Prostate gland (tissue), 2 donors: ENCODE measurements around the gene TDRD10. TPM values are rescaled to one million over a fixed set of nuclear protein-coding genes. Genes with fewer than 3 reads are reported as not detected.

ENCODE experiments used
- DNase-seq: peaks from one replicate; pipeline ENCODE4 v3.0.0-alpha.2; 2019; ENCODE audit warnings: low spot score
- H3K27ac ChIP-seq, 2 donors: fragments of 200-600 bp; sonication (generic); 2 replicates each; pipeline ENCODE4 v1.5.1; 2017 to 2019
- H3K27me3 ChIP-seq: fragments of 200-600 bp; sonication (generic); replicated peaks from 2 replicates; pipeline ENCODE4 v1.5.1; 2019; ENCODE audit not compliant: insufficient read depth
- H3K36me3 ChIP-seq, 2 donors: fragments of 200-600 bp; sonication (generic); 1 replicate in 1 of 2; 2 replicates in 1 of 2; pipeline versions ENCODE4 v1.5.1 to v1.8.1; 2017 to 2019
- H3K4me1 ChIP-seq: fragments of 200-600 bp; sonication (generic); replicated peaks from 2 replicates; pipeline ENCODE4 v1.5.1; 2019
- H3K4me3 ChIP-seq, 2 donors: fragments of 200-600 bp; sonication (generic); 2 replicates each; pipeline ENCODE4 v1.5.1; 2017 to 2019
- H3K9me3 ChIP-seq: fragments of 200-600 bp; sonication (generic); 2 replicates; pipeline ENCODE4 v1.5.1; 2017
- POLR2A ChIP-seq: fragments of 450-650 bp; IDR thresholded peaks from one replicate; pipeline ENCODE4 v1.6.1; 2016; ENCODE audit warnings: antibody characterized with exemption, mild to moderate bottlenecking
- POLR2AphosphoS5 ChIP-seq: sonication (generic); formaldehyde crosslinking; IDR thresholded peaks from one replicate; pipeline ENCODE4 v1.6.1; 2017; ENCODE audit warnings: antibody characterized with exemption
- WGBS: methylation state at CpG from one replicate; pipeline ENCODE4 v1.1.5; 2018; 5-methylcytosine and 5-hydroxymethylcytosine counted together
- intact Hi-C: fragments of 100-400 bp; cut with DNase I; formaldehyde crosslinking; loops from one replicate; pipeline ENCODE4 v1.14.2; 2022
- total RNA-seq, 2 donors: library from RNA; depleted of rRNA; stranded (reverse); fragments of >200 nt; gene quantifications; one replicate each; pipeline ENCODE4 v1.1.0, GENCODE V29; 2016
- TF ChIP-seq, protein P1 (sequence below), 4 experiments: fragments of 200-600 bp in 2 of 4; fragments of 450-650 bp in 2 of 4; sonication (generic) in 2 of 4; IDR thresholded peaks; 1 replicate in 3 of 4; 2 replicates in 1 of 4; pipeline ENCODE4 v1.5.1; 2016 to 2019; ENCODE audit warnings: antibody characterized with exemption in 4 of 4, mild to moderate bottlenecking in 2 of 4, moderate library complexity in 2 of 4

TDRD10 gene
- total RNA-seq, 2 donors from 2014 or later = 0.46 to 11.4 TPM

DNA sequence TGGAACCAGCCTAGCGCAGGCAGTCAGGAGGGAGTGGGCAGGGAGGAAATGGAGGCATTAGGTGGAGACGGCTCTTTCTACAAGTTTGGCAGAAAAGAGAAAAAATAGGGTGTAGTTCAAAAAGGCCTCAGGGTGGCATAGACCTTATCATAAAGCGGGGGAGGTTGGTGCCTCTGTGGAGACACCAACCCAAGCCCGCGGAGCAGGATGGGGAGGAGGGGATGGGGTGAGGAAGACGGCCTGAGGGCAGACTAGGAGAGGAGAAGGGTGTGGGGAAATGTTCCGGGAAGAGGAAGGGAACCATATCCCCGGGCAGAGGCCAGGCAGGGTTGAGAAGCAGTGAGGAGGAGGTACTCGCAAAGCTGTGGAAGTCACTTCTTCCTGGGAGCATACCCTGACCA, 17.6 kb downstream of the TDRD10 start:
- peaks cover 7% of the 10 kb centered on the region for H3K4me1 ChIP-seq
- H3K36me3 ChIP-seq = no peaks in the 10 kb centered on the region
- no peak for DNase-seq
- H3K9me3 ChIP-seq = no peaks in the 10 kb centered on the region
- H3K27ac ChIP-seq = no peak overlapping the region
- intact Hi-C loops = no loop called here
- no peaks in the 10 kb centered on the region for H3K27me3 ChIP-seq
- TF ChIP-seq, protein P1, sequence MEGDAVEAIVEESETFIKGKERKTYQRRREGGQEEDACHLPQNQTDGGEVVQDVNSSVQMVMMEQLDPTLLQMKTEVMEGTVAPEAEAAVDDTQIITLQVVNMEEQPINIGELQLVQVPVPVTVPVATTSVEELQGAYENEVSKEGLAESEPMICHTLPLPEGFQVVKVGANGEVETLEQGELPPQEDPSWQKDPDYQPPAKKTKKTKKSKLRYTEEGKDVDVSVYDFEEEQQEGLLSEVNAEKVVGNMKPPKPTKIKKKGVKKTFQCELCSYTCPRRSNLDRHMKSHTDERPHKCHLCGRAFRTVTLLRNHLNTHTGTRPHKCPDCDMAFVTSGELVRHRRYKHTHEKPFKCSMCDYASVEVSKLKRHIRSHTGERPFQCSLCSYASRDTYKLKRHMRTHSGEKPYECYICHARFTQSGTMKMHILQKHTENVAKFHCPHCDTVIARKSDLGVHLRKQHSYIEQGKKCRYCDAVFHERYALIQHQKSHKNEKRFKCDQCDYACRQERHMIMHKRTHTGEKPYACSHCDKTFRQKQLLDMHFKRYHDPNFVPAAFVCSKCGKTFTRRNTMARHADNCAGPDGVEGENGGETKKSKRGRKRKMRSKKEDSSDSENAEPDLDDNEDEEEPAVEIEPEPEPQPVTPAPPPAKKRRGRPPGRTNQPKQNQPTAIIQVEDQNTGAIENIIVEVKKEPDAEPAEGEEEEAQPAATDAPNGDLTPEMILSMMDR (IDR thresholded peaks at IDR 0.05) = no peak
- TF ChIP-seq POLR2AphosphoS5 = no peak
- TF ChIP-seq POLR2A = no peak
- no peak overlapping the region for H3K4me3 ChIP-seq
- WGBS = 74% methylated on average over 9 of the region's 9 CpGs

DNA sequence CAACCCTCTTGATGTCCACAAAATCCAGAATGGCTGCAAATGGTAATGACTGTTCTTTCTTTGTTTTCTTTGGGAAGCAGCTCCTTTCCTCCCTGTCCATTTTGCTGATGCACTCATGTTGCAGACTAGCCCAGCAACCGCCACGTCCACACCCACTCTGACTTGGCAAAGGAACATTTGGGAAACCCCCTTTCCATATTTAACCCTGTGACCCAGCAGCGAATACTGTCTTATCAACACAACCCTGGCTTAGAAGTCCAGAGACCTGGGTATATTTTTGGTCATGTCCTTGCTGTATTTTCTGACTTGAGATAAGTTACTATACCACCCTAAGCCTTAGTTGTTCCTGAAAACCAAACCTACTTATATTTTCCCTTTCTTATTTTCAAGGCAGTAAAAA, 18.3 kb downstream of the TDRD10 start:
- TF ChIP-seq, protein P1 (IDR thresholded peaks at IDR 0.05) = no peak
- no peak for TF ChIP-seq POLR2AphosphoS5
- TF ChIP-seq POLR2A = no peak
- no peak for DNase-seq
- Histone ChIP-seq H3K4me3 (no peak overlapping the region), H3K9me3 (no peaks in the 10 kb centered on the region), H3K36me3 (no peaks in the 10 kb centered on the region), H3K27me3 (no peaks in the 10 kb centered on the region), H3K27ac (no peak overlapping the region), H3K4me1 (peaks cover 7% of the 10 kb centered on the region)
- 54% methylated on average over 3 of the region's 3 CpGs for WGBS
- intact Hi-C loops = no loop called here

DNA sequence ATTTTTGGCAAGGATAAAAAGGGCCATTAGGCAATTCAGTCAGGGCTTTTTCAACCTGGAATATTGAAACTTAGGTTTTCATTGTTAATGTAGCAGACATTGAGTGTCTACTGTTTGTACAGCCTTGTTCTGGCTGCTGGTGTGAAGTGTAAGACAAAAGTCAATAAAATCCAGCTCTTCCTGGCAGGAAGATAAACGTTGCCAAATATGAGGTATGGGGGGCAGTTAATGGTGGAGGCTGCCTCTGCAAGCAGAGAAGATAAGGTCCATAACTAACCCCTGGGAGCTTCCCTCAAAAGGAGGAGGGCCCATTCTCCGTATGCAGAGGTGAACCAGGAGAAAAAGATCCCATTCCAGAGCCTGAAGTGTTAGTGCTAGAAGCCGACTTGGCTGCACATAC, 19.7 kb downstream of the TDRD10 start:
- 32% methylated on average over 3 of the region's 3 CpGs for whole genome bisulfite sequencing
- TF ChIP-seq POLR2AphosphoS5 (no peak), POLR2A (no peak)
- TF ChIP-seq, protein P1 (IDR thresholded peaks at IDR 0.05) = no peak
- no peaks in the 10 kb centered on the region for H3K36me3 ChIP-seq
- intact Hi-C loops = no loop called here
- H3K9me3 ChIP-seq = no peaks in the 10 kb centered on the region
- peaks cover 7% of the 10 kb centered on the region for H3K4me1 ChIP-seq
- no peak overlapping the region for H3K4me3 ChIP-seq
- DNase-seq = no peak
- H3K27ac ChIP-seq = no peak overlapping the region
- H3K27me3 ChIP-seq = no peaks in the 10 kb centered on the region

DNA sequence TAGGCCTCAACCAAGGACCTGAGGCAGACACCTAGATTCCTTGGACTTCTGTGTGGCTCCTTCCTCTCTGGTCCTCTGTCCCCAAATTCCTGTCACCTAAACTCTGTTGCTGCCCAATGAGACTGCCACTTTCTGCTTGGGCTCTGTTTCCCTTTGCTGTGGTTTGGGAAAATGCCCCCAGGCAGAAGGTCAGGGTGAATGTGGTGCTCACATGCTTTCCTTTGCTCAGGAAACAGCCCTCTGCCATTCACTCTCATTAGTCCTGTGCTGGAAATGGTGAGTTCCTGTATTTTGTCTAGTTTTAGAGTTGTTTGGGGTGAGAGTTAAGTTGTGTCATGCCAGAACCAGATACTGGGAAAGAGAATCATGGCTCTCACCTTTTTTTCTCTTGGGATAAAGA, 22.9 kb downstream of the TDRD10 start:
- Histone ChIP-seq H3K4me1 (peaks cover 7% of the 10 kb centered on the region), H3K36me3 (no peaks in the 10 kb centered on the region), H3K27me3 (no peaks in the 10 kb centered on the region), H3K27ac (no peak overlapping the region), H3K9me3 (no peaks in the 10 kb centered on the region), H3K4me3 (no peak overlapping the region)
- TF ChIP-seq POLR2A (no peak), POLR2AphosphoS5 (no peak)
- TF ChIP-seq, protein P1 (IDR thresholded peaks at IDR 0.05) = no peak
- intact Hi-C loops = no loop called here
- no peak for DNase-seq

DNA sequence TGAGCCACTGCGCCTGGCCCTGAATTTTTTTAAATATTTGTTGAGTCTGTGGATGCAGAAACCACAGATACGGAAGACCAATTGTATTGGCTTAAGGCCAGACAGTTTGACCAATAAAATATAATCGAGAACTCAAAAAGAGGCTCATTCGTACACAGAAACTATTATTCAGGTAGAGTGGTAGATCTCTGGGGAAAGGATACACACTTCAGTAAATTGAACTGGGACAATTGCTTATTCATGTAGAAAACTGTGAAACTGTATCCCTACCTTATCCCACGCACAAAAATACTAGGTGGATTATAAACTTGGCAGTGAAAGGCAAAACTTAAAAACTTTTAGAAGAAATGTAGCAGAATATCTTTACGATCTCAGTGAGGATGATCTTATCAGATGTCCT, 25.2 kb downstream of the TDRD10 start:
- Histone ChIP-seq H3K27me3 (no peaks in the 10 kb centered on the region), H3K36me3 (no peaks in the 10 kb centered on the region), H3K27ac (no peak overlapping the region), H3K4me3 (no peak overlapping the region), H3K9me3 (no peaks in the 10 kb centered on the region), H3K4me1 (no peaks in the 10 kb centered on the region)
- WGBS = 47% methylated on average over 6 of the region's 6 CpGs
- TF ChIP-seq, protein P1 (IDR thresholded peaks at IDR 0.05) = no peak
- TF ChIP-seq POLR2A (no peak), POLR2AphosphoS5 (no peak)
- no peak for DNase-seq
- intact Hi-C loops = no loop called here
